K562 (cell line): Measurements from ENCODE around the gene FAM50A.
A peak's percentile ranks its signal among the peaks of the same experiment; 100 is the strongest.

ENCODE experiments used
- BDP1 ChIP-seq: IDR thresholded peaks from 3 replicates; pipeline ENCODE4 v1.6.1; 2011; ENCODE audit not compliant: insufficient read length, insufficient read depth
- CBX5 ChIP-seq: IDR thresholded peaks from 2 replicates; pipeline ENCODE4 v1.6.1; 2014; ENCODE audit warnings: low read depth, borderline replicate concordance
- FOXK2 ChIP-seq, 2 experiments: fragments of 450-650 bp; IDR thresholded peaks in 1 of 2; conservative IDR thresholded peaks in 1 of 2; 2 replicates each; pipeline ENCODE4 v1.6.1; 2016; ENCODE audit warnings: low read depth in 2 of 2, mild to moderate bottlenecking in 1 of 2
- MCM7 ChIP-seq, 2 experiments: fragments of 450-650 bp; IDR thresholded peaks; 2 replicates each; pipeline ENCODE4 v1.6.1; 2016 to 2018
- MEF2A ChIP-seq: IDR thresholded peaks from 2 replicates; pipeline ENCODE4 v1.6.1; 2011; ENCODE audit warnings: low read depth, mild to moderate bottlenecking, low read length, moderate library complexity; ENCODE audit not compliant: control insufficient read depth
- NCOA4 ChIP-seq: fragments of 450-650 bp; IDR thresholded peaks from 2 replicates; pipeline ENCODE4 v1.6.1; 2018; ENCODE audit warnings: mild to moderate bottlenecking; ENCODE audit not compliant: partially characterized antibody
- POLR2G ChIP-seq: fragments of 200-400 bp; formaldehyde crosslinking; IDR thresholded peaks from 2 replicates; pipeline ENCODE4 v1.6.1; 2017; ENCODE audit warnings: low read depth, mild to moderate bottlenecking, antibody characterized with exemption, low read length, moderate library complexity
- TF ChIP-seq, protein P1 (sequence below), 2 experiments: fragments of 200-800 bp in 1 of 2; sonication (Bioruptor generic) in 1 of 2; sonication (generic) in 1 of 2; formaldehyde crosslinking in 1 of 2; IDR thresholded peaks in 1 of 2; conservative IDR thresholded peaks in 1 of 2; 2 replicates each; pipeline versions ENCODE4 v1.5.0 to v1.6.1; 2016 to 2020; ENCODE audit warnings: missing compliant biosample characterization in 1 of 2, missing genetic modification characterization in 1 of 2, missing genetic modification reagents in 1 of 2
- TF ChIP-seq, protein P2 (sequence below): sonication (generic); formaldehyde crosslinking; IDR thresholded peaks from 2 replicates; pipeline ENCODE4 v1.8.1; 2023; ENCODE audit warnings: missing genetic modification reagents, mild to moderate bottlenecking, borderline replicate concordance
- TF ChIP-seq, protein P3 (sequence below), 3 experiments: IDR thresholded peaks in 2 of 3; conservative IDR thresholded peaks in 1 of 3; 2 replicates each; pipeline ENCODE4 v1.5.1; 2011 to 2012; ENCODE audit warnings: low read length in 3 of 3, mild to moderate bottlenecking in 3 of 3, control low read depth in 2 of 3, improper control_type of control experiment in 1 of 3, inconsistent platforms in 1 of 3, low read depth in 1 of 3, mixed read lengths in 1 of 3, moderate library complexity in 1 of 3; ENCODE audit not compliant: insufficient read depth in 2 of 3
- TF ChIP-seq, protein P4 (sequence below): sonication (generic); formaldehyde crosslinking; IDR thresholded peaks from 2 replicates; pipeline ENCODE4 v1.8.1; 2022; ENCODE audit warnings: missing genetic modification reagents

DNA sequence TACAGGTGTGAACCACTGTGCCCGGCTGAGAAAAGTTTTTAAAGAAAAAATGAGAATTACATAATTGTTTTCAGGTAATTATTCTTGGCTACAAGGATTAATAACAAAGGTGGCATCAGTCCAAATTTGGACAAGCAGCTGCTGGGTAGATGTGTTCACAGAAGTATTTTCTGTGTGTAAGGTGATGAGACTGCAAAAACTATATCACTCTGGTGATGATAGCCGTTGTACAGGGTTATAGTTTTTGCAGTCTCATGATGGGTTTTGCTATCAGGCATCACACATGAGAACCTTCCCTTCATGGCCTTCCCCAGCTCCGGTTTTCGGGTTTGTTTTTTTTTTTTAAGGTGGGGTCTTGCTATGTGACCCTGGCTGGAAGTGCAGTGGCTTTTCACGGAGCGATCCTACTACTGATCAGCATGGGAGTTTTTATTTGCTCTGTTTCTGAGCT, 51.6 kb downstream of the FAM50A start:
- TF ChIP-seq, protein P1, sequence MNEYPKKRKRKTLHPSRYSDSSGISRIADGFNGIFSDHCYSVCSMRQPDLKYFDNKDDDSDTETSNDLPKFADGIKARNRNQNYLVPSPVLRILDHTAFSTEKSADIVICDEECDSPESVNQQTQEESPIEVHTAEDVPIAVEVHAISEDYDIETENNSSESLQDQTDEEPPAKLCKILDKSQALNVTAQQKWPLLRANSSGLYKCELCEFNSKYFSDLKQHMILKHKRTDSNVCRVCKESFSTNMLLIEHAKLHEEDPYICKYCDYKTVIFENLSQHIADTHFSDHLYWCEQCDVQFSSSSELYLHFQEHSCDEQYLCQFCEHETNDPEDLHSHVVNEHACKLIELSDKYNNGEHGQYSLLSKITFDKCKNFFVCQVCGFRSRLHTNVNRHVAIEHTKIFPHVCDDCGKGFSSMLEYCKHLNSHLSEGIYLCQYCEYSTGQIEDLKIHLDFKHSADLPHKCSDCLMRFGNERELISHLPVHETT (CRISPR knock-in tag; conservative IDR thresholded peaks at IDR 0.05 in 1 of 2, IDR thresholded peaks at IDR 0.05 in 1 of 2) = 0 out of 4 replicates have a peak, but pooled peaks of 1 of the 2 experiments have one; percentile 73
- TF ChIP-seq, protein P2, sequence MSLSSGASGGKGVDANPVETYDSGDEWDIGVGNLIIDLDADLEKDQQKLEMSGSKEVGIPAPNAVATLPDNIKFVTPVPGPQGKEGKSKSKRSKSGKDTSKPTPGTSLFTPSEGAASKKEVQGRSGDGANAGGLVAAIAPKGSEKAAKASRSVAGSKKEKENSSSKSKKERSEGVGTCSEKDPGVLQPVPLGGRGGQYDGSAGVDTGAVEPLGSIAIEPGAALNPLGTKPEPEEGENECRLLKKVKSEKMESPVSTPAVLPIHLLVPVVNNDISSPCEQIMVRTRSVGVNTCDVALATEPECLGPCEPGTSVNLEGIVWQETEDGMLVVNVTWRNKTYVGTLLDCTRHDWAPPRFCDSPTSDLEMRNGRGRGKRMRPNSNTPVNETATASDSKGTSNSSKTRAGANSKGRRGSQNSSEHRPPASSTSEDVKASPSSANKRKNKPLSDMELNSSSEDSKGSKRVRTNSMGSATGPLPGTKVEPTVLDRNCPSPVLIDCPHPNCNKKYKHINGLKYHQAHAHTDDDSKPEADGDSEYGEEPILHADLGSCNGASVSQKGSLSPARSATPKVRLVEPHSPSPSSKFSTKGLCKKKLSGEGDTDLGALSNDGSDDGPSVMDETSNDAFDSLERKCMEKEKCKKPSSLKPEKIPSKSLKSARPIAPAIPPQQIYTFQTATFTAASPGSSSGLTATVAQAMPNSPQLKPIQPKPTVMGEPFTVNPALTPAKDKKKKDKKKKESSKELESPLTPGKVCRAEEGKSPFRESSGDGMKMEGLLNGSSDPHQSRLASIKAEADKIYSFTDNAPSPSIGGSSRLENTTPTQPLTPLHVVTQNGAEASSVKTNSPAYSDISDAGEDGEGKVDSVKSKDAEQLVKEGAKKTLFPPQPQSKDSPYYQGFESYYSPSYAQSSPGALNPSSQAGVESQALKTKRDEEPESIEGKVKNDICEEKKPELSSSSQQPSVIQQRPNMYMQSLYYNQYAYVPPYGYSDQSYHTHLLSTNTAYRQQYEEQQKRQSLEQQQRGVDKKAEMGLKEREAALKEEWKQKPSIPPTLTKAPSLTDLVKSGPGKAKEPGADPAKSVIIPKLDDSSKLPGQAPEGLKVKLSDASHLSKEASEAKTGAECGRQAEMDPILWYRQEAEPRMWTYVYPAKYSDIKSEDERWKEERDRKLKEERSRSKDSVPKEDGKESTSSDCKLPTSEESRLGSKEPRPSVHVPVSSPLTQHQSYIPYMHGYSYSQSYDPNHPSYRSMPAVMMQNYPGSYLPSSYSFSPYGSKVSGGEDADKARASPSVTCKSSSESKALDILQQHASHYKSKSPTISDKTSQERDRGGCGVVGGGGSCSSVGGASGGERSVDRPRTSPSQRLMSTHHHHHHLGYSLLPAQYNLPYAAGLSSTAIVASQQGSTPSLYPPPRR (CRISPR knock-in tag) = no peak
- TF ChIP-seq, protein P3, sequence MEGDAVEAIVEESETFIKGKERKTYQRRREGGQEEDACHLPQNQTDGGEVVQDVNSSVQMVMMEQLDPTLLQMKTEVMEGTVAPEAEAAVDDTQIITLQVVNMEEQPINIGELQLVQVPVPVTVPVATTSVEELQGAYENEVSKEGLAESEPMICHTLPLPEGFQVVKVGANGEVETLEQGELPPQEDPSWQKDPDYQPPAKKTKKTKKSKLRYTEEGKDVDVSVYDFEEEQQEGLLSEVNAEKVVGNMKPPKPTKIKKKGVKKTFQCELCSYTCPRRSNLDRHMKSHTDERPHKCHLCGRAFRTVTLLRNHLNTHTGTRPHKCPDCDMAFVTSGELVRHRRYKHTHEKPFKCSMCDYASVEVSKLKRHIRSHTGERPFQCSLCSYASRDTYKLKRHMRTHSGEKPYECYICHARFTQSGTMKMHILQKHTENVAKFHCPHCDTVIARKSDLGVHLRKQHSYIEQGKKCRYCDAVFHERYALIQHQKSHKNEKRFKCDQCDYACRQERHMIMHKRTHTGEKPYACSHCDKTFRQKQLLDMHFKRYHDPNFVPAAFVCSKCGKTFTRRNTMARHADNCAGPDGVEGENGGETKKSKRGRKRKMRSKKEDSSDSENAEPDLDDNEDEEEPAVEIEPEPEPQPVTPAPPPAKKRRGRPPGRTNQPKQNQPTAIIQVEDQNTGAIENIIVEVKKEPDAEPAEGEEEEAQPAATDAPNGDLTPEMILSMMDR (IDR thresholded peaks at IDR 0.05 in 2 of 3, conservative IDR thresholded peaks at IDR 0.05 in 1 of 3; ENCODE audit: insufficient read depth in 2 of 3, low read depth in 1 of 3, low read length in 3 of 3) = no peak
- TF ChIP-seq BDP1 = no peak
- TF ChIP-seq CBX5 = no peak
- TF ChIP-seq POLR2G = no peak
- TF ChIP-seq NCOA4 = no peak
- TF ChIP-seq MEF2A = no peak
- TF ChIP-seq MCM7 (IDR thresholded peaks at IDR 0.05) = no peak
- TF ChIP-seq FOXK2 (conservative IDR thresholded peaks at IDR 0.05 in 1 of 2, IDR thresholded peaks at IDR 0.05 in 1 of 2; ENCODE audit: low read depth in 2 of 2) = 0 out of 4 replicates have a peak, but pooled peaks of 1 of the 2 experiments have one; percentile 20
- TF ChIP-seq, protein P4, sequence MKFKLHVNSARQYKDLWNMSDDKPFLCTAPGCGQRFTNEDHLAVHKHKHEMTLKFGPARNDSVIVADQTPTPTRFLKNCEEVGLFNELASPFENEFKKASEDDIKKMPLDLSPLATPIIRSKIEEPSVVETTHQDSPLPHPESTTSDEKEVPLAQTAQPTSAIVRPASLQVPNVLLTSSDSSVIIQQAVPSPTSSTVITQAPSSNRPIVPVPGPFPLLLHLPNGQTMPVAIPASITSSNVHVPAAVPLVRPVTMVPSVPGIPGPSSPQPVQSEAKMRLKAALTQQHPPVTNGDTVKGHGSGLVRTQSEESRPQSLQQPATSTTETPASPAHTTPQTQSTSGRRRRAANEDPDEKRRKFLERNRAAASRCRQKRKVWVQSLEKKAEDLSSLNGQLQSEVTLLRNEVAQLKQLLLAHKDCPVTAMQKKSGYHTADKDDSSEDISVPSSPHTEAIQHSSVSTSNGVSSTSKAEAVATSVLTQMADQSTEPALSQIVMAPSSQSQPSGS (CRISPR knock-in tag) = no peak
